ENCODE data around the gene IGDCC3.

GRCh38 chr15:65287520-65287855 is 90.3 kb downstream of the IGDCC3 start:
- TF ChIP-seq CTCF (IDR thresholded peaks at IDR 0.05) (no peak), ZFX (IDR thresholded peaks at IDR 0.05; ENCODE audit: borderline replicate concordance) (no peak)

All from 22Rv1 (cell line).